Tibial artery (tissue), 4 donors: ENCODE measurements around the gene CRYBB2.
"Not testable (repeated sequence)": the region's sequence is repeated elsewhere in the genome, so short reads cannot be mapped to it uniquely, and the experiment has no call there.

Source experiments
- DNase-seq, 2 donors: peaks; one replicate each; pipeline ENCODE4 v3.0.0-alpha.2; 2019
- H3K27ac ChIP-seq, 2 donors: fragments of 200-600 bp; sonication (generic) in 1 of 2; 1 replicate in 1 of 2; 2 replicates in 1 of 2; pipeline ENCODE4 v1.5.1; 2018 to 2019; ENCODE audit warnings: mild to moderate bottlenecking in 1 of 2
- H3K27me3 ChIP-seq, 2 donors: fragments of 200-600 bp; sonication (generic) in 1 of 2; one replicate each; pipeline versions ENCODE4 v1.5.1 to v1.6.0; 2016 to 2019
- H3K36me3 ChIP-seq, 3 donors: fragments of 200-600 bp; sonication (generic) in 2 of 3; one replicate each; pipeline ENCODE4 v1.5.1; 2016 to 2019; ENCODE audit warnings: mild to moderate bottlenecking in 2 of 3
- H3K4me1 ChIP-seq, 4 donors: fragments of 200-600 bp; sonication (generic) in 2 of 4; 1 replicate in 3 of 4; 2 replicates in 1 of 4; pipeline ENCODE4 v1.5.1; 2016 to 2019
- H3K4me3 ChIP-seq, 2 donors: fragments of 200-600 bp; sonication (generic) in 1 of 2; 1 replicate in 1 of 2; 2 replicates in 1 of 2; pipeline ENCODE4 v1.5.1; 2018 to 2019; ENCODE audit warnings: mild to moderate bottlenecking in 2 of 2
- H3K9me3 ChIP-seq, 3 donors: fragments of 200-600 bp; sonication (generic) in 1 of 3; one replicate each; pipeline ENCODE4 v1.5.1; 2016 to 2019
- intact Hi-C: fragments of 100-400 bp; cut with DNase I; formaldehyde crosslinking; loops from one replicate; pipeline ENCODE4 v1.15.0; 2023; ENCODE audit warnings: low total_unique reads
- TF ChIP-seq, protein P1 (sequence below), 2 experiments: fragments of 200-600 bp in 1 of 2; fragments of 450-650 bp in 1 of 2; IDR thresholded peaks; one replicate each; pipeline ENCODE4 v1.5.1; 2017 to 2019; ENCODE audit warnings: antibody characterized with exemption in 2 of 2, mild to moderate bottlenecking in 1 of 2, moderate library complexity in 1 of 2

Gene CRYBB2

DNA sequence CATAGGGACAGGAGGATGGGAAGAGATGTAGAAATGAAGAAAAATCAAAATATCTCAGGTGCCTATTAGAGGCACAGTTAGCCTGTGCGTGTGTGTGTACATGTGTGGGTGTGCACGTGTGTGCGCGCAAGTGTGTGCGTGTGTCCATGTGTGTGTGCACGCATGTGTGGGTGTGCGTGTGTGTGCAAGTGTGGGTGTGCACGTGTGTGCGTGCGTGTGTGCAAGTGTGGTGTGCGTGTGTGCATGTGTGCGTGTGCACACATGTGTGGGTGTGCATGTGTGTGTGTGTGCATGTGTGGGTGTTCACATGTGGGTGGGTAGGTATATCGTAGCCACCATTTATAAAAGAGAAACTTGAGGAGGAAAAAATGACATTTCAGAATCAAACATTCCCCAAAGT is 9.4 kb downstream of the CRYBB2 start:
- TF ChIP-seq, protein P1, sequence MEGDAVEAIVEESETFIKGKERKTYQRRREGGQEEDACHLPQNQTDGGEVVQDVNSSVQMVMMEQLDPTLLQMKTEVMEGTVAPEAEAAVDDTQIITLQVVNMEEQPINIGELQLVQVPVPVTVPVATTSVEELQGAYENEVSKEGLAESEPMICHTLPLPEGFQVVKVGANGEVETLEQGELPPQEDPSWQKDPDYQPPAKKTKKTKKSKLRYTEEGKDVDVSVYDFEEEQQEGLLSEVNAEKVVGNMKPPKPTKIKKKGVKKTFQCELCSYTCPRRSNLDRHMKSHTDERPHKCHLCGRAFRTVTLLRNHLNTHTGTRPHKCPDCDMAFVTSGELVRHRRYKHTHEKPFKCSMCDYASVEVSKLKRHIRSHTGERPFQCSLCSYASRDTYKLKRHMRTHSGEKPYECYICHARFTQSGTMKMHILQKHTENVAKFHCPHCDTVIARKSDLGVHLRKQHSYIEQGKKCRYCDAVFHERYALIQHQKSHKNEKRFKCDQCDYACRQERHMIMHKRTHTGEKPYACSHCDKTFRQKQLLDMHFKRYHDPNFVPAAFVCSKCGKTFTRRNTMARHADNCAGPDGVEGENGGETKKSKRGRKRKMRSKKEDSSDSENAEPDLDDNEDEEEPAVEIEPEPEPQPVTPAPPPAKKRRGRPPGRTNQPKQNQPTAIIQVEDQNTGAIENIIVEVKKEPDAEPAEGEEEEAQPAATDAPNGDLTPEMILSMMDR (IDR thresholded peaks at IDR 0.05) = no peak
- no peak for DNase-seq
- Histone ChIP-seq H3K36me3 (no peaks in the 10 kb centered on the region), H3K27me3 (no peaks in the 10 kb centered on the region), H3K4me1 (no peaks in the 10 kb centered on the region), H3K9me3 (no peaks in the 10 kb centered on the region), H3K4me3 (no peak overlapping the region), H3K27ac (no peak overlapping the region)
- intact Hi-C loops = no loop called here

DNA sequence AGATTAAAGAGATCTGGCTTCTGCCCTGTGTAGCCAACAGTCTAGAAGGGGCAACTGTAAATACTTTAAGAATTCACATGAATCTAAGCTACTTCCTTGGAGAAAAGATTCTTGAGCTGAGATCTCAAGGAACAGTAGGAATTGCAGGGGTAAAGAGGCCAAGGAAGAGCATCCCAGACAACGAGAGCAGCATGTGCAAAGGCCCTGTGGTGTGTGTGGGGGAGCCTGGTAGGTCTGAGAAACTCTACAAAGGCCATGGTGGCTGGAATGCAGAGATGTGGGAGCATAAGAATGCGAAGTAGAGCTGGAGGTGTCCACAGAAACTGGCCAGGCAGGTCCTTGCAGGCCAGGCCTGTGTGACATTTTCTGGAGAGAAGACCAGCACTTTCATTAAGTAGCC is 11.3 kb downstream of the CRYBB2 start:
- H3K9me3 ChIP-seq, intact Hi-C loops, H3K36me3 ChIP-seq, H3K4me3 ChIP-seq, DNase-seq, H3K4me1 ChIP-seq, H3K27ac ChIP-seq: not testable (repeated sequence)
- peaks cover 0 to 11% of the 10 kb centered on the region in 2 donors for H3K27me3 ChIP-seq

DNA sequence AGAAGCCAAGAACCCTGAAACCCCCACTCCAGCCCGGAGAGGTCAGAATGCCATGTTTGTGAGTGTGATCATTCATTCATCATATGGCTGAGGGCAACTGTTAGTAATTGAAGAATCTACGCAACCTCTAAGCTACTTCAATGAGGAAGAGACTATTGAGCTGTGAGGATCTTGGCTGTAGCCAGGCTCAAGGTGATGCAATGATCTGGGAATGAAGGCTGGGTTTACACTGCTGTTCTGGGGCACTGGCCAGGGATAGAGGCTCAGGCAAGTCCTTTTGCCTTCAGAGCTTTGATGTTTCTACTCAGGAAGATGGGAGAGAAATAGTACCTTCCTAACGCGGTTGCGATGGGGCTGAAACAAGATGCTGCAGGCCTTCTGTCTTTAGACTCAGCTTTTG is 12.9 kb downstream of the CRYBB2 start:
- Histone ChIP-seq H3K9me3 (no peaks in the 10 kb centered on the region), H3K4me3 (no peak overlapping the region), H3K36me3 (no peaks in the 10 kb centered on the region), H3K27ac (no peak overlapping the region), H3K4me1 (no peaks in the 10 kb centered on the region), H3K27me3 (peaks cover 0 to 24% of the 10 kb centered on the region in 2 donors)
- TF ChIP-seq, protein P1 (IDR thresholded peaks at IDR 0.05) = no peak
- DNase-seq = no peak
- intact Hi-C loops = no loop called here

DNA sequence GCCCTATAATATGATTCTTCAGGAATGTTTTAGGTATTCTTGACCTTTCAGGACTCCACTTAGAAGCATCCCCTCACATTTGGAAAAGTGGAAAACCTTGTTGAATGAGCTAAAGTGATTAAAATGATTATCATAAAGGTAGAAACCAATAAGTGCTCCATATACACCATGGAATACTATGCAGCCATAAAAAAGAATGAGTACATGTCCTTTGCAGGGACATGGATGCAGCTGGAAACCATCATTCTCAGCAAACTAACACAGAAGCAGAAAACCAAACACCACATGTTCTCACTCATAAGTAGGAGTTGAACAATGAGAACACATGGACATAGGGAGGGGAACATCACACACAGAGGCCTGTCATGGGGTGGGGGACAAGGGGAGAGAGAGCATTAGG is 14.3 kb downstream of the CRYBB2 start:
- intact Hi-C loops, H3K27ac ChIP-seq, DNase-seq, H3K36me3 ChIP-seq, H3K9me3 ChIP-seq, H3K4me3 ChIP-seq, H3K4me1 ChIP-seq: not testable (repeated sequence)
- H3K27me3 ChIP-seq = peaks cover 0 to 29% of the 10 kb centered on the region in 2 donors

DNA sequence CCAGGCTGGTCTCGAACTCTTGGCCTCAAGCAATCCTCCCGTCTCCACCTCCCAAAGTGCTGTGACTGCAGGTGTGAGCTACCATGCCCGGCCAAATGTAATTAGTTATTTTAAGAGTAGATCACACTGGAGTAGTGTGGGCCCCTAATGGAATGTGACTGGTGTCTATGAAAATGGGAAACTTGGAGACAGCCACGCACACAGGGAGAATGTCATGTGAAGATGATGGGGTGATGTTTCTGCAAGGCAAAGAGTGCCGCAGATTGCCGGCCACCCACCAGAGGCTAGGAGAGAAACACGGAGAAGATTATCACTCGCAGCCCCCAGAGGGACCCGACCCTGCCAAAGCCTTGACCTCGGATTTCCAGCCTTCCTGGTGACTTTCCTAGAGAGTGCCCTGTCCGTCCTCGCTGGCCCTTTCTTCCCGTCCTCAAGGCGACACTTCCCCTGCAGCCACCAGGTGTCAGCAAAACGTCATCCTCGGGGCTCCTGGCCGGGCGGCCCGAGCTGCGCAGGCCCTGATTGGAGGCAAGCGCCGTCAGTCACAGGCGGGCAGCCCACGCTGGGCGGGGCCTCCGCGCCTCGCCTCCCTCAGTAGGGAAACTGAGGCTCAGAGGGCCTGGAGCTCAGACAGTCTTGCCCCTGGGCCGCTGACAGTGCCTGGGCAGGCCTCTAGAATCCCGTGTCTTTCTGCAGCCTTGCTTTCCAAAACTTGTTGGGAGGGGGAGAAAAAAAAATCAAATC is 16.3 kb downstream of the CRYBB2 start:
- H3K36me3 ChIP-seq = no peaks in the 10 kb centered on the region
- H3K4me3 ChIP-seq = no peak overlapping the region
- no peak overlapping the region for H3K27ac ChIP-seq
- TF ChIP-seq, protein P1 (IDR thresholded peaks at IDR 0.05) = peak; percentile 39 to 43
- peak; percentile 35 to 69 for DNase-seq
- H3K9me3 ChIP-seq = no peaks in the 10 kb centered on the region
- intact Hi-C loops = no loop called here
- H3K4me1 ChIP-seq = no peaks in the 10 kb centered on the region
- peaks cover 0 to 29% of the 10 kb centered on the region in 2 donors for H3K27me3 ChIP-seq

DNA sequence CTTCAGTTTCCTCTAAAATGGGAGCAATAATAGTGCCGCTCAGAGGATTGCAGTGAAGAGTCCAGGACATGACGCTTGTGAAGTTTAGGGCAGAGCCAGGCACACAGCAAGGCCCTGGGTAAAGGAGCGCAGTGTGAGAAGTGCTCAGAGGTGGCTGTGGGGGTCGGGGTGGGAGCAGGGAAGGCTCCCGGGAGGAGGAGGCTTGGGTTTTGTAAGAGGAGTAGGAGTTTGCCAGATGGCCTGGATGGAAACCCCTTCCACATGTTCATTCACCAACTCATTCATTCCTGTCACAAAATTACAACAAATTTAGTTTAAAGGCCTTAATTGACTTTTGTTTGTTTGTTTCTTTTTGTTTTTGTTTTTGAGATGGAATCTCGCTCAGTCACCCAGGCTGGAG is 17.0 kb downstream of the CRYBB2 start:
- H3K4me3 ChIP-seq = no peak overlapping the region
- no peaks in the 10 kb centered on the region for H3K9me3 ChIP-seq
- no peaks in the 10 kb centered on the region for H3K36me3 ChIP-seq
- TF ChIP-seq, protein P1 (IDR thresholded peaks at IDR 0.05) = no peak
- H3K27me3 ChIP-seq = peaks cover 0 to 29% of the 10 kb centered on the region in 2 donors
- DNase-seq = no peak
- H3K27ac ChIP-seq = no peak overlapping the region
- intact Hi-C loops = no loop called here
- no peaks in the 10 kb centered on the region for H3K4me1 ChIP-seq

DNA sequence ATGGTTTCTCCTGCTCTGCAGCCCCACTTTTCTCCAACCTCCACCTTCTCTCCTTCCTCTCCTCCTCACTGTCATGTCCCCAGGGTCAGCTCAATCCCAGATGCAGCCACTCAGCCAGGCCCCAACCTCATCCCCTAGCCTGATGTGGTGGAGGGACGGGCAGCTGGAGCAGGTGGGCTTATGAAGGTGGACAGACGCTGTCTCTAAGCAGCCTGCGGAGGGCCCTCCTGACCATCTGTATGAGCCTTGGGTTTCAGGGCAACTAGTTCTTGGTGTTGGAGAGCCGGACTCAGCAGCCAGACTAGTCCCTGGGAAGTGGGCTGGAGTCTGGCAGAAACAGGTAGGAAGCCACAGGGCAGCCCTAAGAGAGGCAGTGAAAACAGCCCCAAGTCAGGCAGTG is 18.1 kb downstream of the CRYBB2 start:
- no peaks in the 10 kb centered on the region for H3K36me3 ChIP-seq
- TF ChIP-seq, protein P1 (IDR thresholded peaks at IDR 0.05) = no peak

DNA sequence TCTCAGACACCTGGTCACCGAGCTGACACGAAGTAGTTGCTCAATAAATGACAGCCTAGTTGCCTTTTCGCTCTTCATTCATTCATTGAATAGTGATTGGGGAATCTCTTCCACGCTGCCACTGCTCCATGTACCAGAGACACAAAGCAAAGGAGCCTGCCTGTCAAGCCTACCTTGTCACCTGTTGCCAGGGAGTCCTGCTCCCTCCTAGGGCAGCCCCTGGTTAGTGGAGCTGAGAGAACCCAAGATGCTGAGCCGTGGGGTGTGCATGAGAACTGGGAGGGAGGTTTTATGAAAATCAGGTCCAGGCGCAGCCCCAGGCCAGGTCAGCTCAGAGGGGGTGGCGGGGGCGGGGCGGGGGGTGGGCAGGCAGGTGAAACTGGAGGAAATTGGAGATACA is 18.6 kb downstream of the CRYBB2 start:
- peaks cover 0 to 32% of the 10 kb centered on the region in 2 donors for H3K27me3 ChIP-seq
- H3K4me3 ChIP-seq, intact Hi-C loops, DNase-seq, H3K27ac ChIP-seq, H3K36me3 ChIP-seq, H3K4me1 ChIP-seq, H3K9me3 ChIP-seq: not testable (repeated sequence)

More for the DNA sequence above, 18.1 kb downstream of the CRYBB2 start:
- Histone ChIP-seq H3K27ac (no peak overlapping the region), H3K4me3 (no peak overlapping the region), H3K27me3 (peaks cover 0 to 32% of the 10 kb centered on the region in 2 donors), H3K4me1 (no peaks in the 10 kb centered on the region), H3K9me3 (no peaks in the 10 kb centered on the region)
- intact Hi-C loops = no loop called here
- DNase-seq = no peak

DNA sequence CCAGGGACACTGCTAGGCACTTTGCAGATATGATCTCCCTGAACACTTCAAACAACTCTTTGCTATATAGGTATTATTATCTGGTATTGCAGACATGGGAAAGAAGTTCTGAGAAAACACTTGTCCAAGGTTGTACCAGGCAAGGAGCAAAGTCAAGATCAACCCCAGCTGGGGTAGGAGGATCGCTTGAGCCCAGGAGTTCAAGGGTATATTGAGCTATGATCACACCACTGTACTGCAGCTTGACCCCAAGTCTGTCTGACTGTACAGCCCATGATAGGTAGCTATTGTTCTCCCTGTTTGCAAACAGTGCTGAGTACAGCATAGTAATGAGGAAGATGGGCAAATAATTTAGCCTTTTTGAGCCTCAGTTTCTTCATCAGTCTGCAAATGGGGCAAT is 35.7 kb downstream of the CRYBB2 start:
- H3K4me1 ChIP-seq, H3K4me3 ChIP-seq, H3K27ac ChIP-seq, H3K27me3 ChIP-seq, H3K36me3 ChIP-seq, H3K9me3 ChIP-seq, intact Hi-C loops, DNase-seq: not testable (repeated sequence)
